K562 (cell line): ENCODE measurements around the gene STUM.

Experiments used
- ATF7 ChIP-seq: fragments of 450-650 bp; IDR thresholded peaks from 2 replicates; pipeline ENCODE4 v1.7.1; 2014; ENCODE audit warnings: mild to moderate bottlenecking, moderate library complexity
- DPF2 ChIP-seq: fragments of 450-650 bp; IDR thresholded peaks from 2 replicates; pipeline ENCODE4 v1.6.1; 2016
- NR2C2 ChIP-seq, 2 experiments: fragments of 200-800 bp in 1 of 2; sonication (Bioruptor generic) in 1 of 2; sonication (generic) in 1 of 2; formaldehyde crosslinking in 1 of 2; IDR thresholded peaks; 2 replicates each; pipeline versions ENCODE4 v1.6.1 to v1.8.0; 2016 to 2022; ENCODE audit warnings: mild to moderate bottlenecking in 1 of 2, missing compliant biosample characterization in 1 of 2, missing genetic modification characterization in 1 of 2, missing genetic modification reagents in 1 of 2
- ZNF263 ChIP-seq: sonication (generic); formaldehyde crosslinking; IDR thresholded peaks from 2 replicates; pipeline ENCODE4 v1.8.0; 2022; ENCODE audit warnings: mild to moderate bottlenecking, missing genetic modification reagents, borderline replicate concordance
- TF ChIP-seq, protein P1 (sequence below), 3 experiments: IDR thresholded peaks in 2 of 3; conservative IDR thresholded peaks in 1 of 3; 2 replicates each; pipeline ENCODE4 v1.5.1; 2011 to 2012; ENCODE audit warnings: low read length in 3 of 3, mild to moderate bottlenecking in 3 of 3, control low read depth in 2 of 3, improper control_type of control experiment in 1 of 3, inconsistent platforms in 1 of 3, low read depth in 1 of 3, mixed read lengths in 1 of 3, moderate library complexity in 1 of 3; ENCODE audit not compliant: insufficient read depth in 2 of 3

DNA sequence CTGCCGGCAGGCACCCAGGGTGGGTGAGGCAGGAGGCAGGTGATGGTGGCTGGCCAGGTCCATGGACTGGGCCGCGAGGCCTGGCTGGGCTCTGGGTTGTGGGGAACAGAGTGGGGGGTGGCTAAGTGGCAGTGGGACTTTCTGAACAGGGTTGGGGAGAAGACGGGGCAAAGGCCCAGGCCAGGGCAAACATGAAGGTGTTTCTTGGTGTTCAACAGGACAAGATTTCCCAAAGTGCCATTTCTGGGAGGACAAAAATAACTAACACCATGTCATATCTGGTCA, 26.8 kb downstream of the STUM start:
- TF ChIP-seq DPF2 (no peak), ATF7 (no peak), NR2C2 (CRISPR knock-in tag; IDR thresholded peaks at IDR 0.05) (no peak), NR2C2 (tag; IDR thresholded peaks at IDR 0.05) (no peak), ZNF263 (CRISPR knock-in tag) (no peak)
- TF ChIP-seq, protein P1, sequence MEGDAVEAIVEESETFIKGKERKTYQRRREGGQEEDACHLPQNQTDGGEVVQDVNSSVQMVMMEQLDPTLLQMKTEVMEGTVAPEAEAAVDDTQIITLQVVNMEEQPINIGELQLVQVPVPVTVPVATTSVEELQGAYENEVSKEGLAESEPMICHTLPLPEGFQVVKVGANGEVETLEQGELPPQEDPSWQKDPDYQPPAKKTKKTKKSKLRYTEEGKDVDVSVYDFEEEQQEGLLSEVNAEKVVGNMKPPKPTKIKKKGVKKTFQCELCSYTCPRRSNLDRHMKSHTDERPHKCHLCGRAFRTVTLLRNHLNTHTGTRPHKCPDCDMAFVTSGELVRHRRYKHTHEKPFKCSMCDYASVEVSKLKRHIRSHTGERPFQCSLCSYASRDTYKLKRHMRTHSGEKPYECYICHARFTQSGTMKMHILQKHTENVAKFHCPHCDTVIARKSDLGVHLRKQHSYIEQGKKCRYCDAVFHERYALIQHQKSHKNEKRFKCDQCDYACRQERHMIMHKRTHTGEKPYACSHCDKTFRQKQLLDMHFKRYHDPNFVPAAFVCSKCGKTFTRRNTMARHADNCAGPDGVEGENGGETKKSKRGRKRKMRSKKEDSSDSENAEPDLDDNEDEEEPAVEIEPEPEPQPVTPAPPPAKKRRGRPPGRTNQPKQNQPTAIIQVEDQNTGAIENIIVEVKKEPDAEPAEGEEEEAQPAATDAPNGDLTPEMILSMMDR (IDR thresholded peaks at IDR 0.05 in 2 of 3, conservative IDR thresholded peaks at IDR 0.05 in 1 of 3; ENCODE audit: insufficient read depth in 2 of 3, low read depth in 1 of 3, low read length in 3 of 3), result no peak
